ENCODE measurements around the gene ENPP4.
"Not testable (repeated sequence)": the region's sequence is repeated elsewhere in the genome, so short reads cannot be mapped to it uniquely, and the experiment has no call there.

Gene ENPP4

DNA sequence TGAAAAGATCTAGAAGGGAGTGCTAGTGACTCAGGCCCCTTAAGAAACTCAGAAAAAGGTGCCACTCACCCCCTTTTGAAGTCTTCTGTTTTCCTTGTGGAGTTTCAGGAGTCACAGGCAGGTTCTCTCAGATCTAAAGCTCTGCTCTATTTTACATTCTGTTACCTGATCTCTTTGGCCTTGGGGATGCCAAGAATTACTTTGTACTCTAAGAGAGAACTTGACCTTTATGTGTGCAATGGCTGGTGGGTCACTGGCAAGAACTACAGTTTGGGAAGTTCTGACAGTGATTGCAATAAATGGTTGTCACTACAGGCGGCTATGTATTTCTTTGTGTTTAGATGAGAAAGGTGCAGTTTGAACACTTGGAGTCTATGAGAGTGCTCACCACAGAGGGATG is 24.2 kb upstream of the ENPP4 start:
- Histone ChIP-seq H3K4me1 (ENCODE audit: insufficient read depth, low read length) (no peaks in the 10 kb centered on the region), H3K9me3 (ENCODE audit: low read length) (no peaks in the 10 kb centered on the region), H3K4me3 (ENCODE audit: low read length) (no peak overlapping the region), H2AFZ (ENCODE audit: low read depth, low read length) (no peak overlapping the region), H3K36me3 (ENCODE audit: insufficient read depth, low read length) (no peaks in the 10 kb centered on the region), H3K27me3 (ENCODE audit: insufficient read depth, low read length) (no peaks in the 10 kb centered on the region)

DNA sequence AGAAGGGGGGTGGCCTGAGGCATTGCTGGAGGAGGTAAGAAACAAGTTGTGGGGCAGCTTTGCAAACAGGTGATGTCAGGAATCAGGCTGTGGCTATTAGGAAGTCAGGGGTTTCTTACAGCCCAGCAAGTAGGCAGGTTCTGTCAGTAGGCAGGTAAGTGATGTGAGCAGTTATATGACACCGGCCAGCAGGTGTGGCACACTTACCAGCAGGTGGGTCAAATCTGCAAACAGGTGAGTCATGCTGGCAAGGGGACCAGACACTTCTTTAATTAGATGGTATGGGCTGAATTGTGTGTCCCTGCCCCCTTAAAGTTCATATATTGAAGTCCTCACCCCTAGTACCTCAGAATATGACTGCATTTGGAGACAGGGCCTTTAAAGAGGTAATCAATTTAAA is 16.4 kb upstream of the ENPP4 start:
- Histone ChIP-seq H2AFZ (ENCODE audit: low read depth, low read length) (no peak overlapping the region), H3K27me3 (ENCODE audit: insufficient read depth, low read length) (no peaks in the 10 kb centered on the region), H3K4me3 (ENCODE audit: low read length) (no peak overlapping the region), H3K4me1 (ENCODE audit: insufficient read depth, low read length) (no peaks in the 10 kb centered on the region), H3K9me3 (ENCODE audit: low read length) (no peaks in the 10 kb centered on the region), H3K36me3 (ENCODE audit: insufficient read depth, low read length) (no peaks in the 10 kb centered on the region)

DNA sequence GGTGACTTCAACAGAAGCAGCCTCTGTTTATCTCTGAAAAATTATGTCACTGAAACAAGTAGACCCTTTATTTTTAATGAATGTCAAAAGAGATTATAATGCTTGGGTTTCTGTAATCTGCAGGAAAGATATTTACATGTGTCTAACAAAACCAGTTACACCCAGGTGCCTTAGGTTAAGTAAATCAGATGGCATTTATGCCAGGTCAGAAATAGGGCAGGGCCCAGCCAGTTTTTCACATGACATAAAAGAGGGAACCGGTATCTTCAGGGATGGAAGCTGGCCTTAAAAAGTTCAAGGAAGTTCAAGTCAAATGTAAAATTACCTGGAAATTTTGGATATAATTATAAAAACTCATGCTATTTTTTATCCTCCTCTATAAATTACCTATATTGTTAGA is 14.2 kb upstream of the ENPP4 start:
- Histone ChIP-seq H3K4me1 (ENCODE audit: insufficient read depth, low read length) (no peaks in the 10 kb centered on the region), H3K36me3 (ENCODE audit: insufficient read depth, low read length) (no peaks in the 10 kb centered on the region), H3K4me3 (ENCODE audit: low read length) (no peak overlapping the region), H3K27me3 (ENCODE audit: insufficient read depth, low read length) (no peaks in the 10 kb centered on the region), H2AFZ (ENCODE audit: low read depth, low read length) (no peak overlapping the region), H3K9me3 (ENCODE audit: low read length) (no peaks in the 10 kb centered on the region)

DNA sequence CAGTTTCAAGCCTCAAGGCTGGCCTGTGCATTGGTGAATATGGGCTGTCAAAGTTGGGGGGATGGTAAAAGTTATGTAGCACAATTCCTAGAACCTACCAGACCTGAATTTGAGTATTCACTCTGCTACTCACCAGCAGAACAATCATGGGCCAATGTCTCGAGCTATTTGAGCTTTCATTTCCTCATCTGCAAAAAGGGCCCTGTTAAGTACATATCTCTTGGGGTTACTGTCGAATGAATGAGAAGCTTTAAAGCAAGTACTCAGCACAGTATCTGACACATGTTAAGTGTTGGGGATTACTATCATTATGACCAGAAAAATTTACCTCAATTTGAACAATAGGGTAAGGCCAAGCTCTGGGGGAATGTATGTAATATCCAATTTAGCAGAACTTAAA is 13.5 kb upstream of the ENPP4 start:
- no peaks in the 10 kb centered on the region for H3K4me1 ChIP-seq (ENCODE audit: insufficient read depth, low read length)
- H2AFZ ChIP-seq (ENCODE audit: low read depth, low read length) = no peak overlapping the region
- H3K9me3 ChIP-seq (ENCODE audit: low read length) = no peaks in the 10 kb centered on the region
- H3K36me3 ChIP-seq (ENCODE audit: insufficient read depth, low read length) = no peaks in the 10 kb centered on the region
- H3K27me3 ChIP-seq (ENCODE audit: insufficient read depth, low read length) = no peaks in the 10 kb centered on the region
- H3K4me3 ChIP-seq (ENCODE audit: low read length) = no peak overlapping the region

DNA sequence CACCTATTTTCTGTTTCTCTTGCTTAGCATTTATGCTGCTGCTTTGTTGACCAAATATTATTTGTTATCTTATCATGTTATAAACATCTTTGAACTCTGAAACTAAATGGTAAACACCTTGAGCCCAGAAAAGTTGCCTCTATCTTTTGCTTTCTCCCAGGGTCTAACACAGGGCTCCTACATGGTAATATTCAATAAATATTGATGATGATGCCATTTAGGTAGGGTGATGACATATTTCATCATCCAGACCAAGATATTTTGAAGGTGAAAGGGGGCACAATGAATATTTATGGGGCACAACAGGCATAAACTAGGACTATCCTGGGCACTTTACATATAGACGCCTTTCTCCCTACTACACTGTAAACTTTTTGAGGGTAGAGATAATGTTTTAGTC is 11.6 kb upstream of the ENPP4 start:
- Histone ChIP-seq H2AFZ (ENCODE audit: low read depth, low read length) (no peak overlapping the region), H3K4me3 (ENCODE audit: low read length) (no peak overlapping the region), H3K36me3 (ENCODE audit: insufficient read depth, low read length) (no peaks in the 10 kb centered on the region), H3K9me3 (ENCODE audit: low read length) (no peaks in the 10 kb centered on the region), H3K4me1 (ENCODE audit: insufficient read depth, low read length) (no peaks in the 10 kb centered on the region), H3K27me3 (ENCODE audit: insufficient read depth, low read length) (no peaks in the 10 kb centered on the region)

DNA sequence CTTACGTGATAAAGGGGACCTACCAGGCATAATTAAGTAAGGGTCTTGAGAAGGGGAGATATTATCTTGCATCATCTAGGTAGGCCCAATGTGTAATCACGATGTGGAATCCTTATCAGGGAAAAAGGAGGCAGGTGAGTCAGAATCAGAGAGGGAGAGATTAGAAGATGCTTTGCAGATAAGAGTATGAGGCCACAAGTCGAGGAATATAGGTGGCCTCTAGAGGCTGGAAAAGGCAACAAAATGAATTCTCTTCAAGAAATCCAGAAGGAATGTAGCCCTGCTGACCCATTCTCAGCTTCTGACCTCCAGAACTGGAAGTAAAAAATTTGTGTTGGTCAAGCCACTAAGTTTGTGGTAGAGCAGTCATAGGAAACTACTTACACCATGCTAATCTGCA is 11.0 kb upstream of the ENPP4 start:
- Histone ChIP-seq H2AFZ (ENCODE audit: low read depth, low read length) (no peak overlapping the region), H3K4me3 (ENCODE audit: low read length) (no peak overlapping the region), H3K27me3 (ENCODE audit: insufficient read depth, low read length) (no peaks in the 10 kb centered on the region), H3K9me3 (ENCODE audit: low read length) (no peaks in the 10 kb centered on the region), H3K36me3 (ENCODE audit: insufficient read depth, low read length) (no peaks in the 10 kb centered on the region), H3K4me1 (ENCODE audit: insufficient read depth, low read length) (no peaks in the 10 kb centered on the region)

DNA sequence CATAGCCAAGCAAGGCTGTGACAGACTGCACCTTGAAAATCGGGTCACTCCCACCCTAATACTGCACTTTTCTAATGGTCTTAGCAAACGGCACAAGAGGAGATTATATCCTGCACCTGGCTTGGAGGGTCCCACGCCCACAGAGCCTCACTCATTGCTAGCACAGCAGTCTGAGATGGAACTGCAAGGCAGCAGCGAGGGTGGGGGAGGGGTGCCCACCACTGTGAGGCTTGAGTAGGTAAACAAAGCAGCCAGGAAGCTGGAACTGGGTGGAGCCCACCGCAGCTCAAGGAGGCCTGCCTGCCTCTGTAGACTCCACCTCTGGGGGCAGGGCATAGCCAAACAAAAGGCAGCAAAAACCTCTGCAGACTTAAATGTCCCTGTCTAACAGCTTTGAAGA is 10.1 kb upstream of the ENPP4 start:
- H3K27me3 ChIP-seq (ENCODE audit: insufficient read depth, low read length); H3K4me3 ChIP-seq (ENCODE audit: low read length); H3K9me3 ChIP-seq (ENCODE audit: low read length); H3K4me1 ChIP-seq (ENCODE audit: insufficient read depth, low read length); H2AFZ ChIP-seq (ENCODE audit: low read depth, low read length); H3K36me3 ChIP-seq (ENCODE audit: insufficient read depth, low read length): not testable (repeated sequence)

DNA sequence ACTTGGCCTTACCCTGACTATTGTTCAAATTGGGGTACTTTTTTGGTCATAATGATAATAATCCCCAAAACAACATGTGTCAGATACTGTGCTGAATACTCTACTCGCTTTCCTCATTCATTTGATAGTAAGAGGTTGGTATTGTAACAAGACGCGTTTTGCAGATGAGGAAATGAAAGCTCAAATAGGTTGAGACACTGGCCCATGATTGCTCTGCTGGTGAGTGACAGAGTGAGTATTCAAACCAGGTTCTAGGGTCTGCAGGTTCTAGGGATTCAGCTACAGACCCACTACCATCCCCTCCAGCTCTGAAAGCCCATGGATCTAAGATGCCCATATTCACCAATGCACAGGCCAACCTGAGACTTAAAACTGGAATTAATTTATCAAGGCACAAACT is 1.3 kb upstream of the ENPP4 start:
- no peak overlapping the region for H2AFZ ChIP-seq (ENCODE audit: low read depth, low read length)
- peaks cover 3% of the 10 kb centered on the region for H3K27me3 ChIP-seq (ENCODE audit: insufficient read depth, low read length)
- H3K4me1 ChIP-seq (ENCODE audit: insufficient read depth, low read length) = peaks cover 4% of the 10 kb centered on the region
- H3K9me3 ChIP-seq (ENCODE audit: low read length) = no peaks in the 10 kb centered on the region
- H3K36me3 ChIP-seq (ENCODE audit: insufficient read depth, low read length) = no peaks in the 10 kb centered on the region
- H3K4me3 ChIP-seq (ENCODE audit: low read length) = no peak overlapping the region

DNA sequence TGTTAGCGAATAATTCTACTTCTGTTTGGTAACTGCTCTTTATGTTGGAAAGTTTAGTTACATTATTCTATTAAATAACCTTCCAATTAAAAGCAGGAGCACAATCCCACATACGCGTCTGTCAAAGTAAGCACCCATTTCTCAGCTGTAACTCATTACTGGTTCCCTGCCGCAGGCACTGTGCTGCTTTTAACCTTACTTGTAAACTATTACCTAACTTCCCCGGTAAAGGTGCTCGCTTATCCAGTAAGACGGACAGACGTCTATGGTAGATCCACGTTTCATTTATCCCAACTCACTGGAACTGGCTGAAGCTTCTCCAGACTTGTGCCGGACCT is 529 bp upstream of the ENPP4 start:
- peaks cover 3% of the 10 kb centered on the region for H3K27me3 ChIP-seq (ENCODE audit: insufficient read depth, low read length)
- H3K4me1 ChIP-seq (ENCODE audit: insufficient read depth, low read length) = peaks cover 4% of the 10 kb centered on the region
- H2AFZ ChIP-seq (ENCODE audit: low read depth, low read length) = peak overlapping the region; percentile 95
- peak overlapping the region; percentile 60 for H3K4me3 ChIP-seq (ENCODE audit: low read length)
- H3K36me3 ChIP-seq (ENCODE audit: insufficient read depth, low read length) = no peaks in the 10 kb centered on the region
- no peaks in the 10 kb centered on the region for H3K9me3 ChIP-seq (ENCODE audit: low read length)

DNA sequence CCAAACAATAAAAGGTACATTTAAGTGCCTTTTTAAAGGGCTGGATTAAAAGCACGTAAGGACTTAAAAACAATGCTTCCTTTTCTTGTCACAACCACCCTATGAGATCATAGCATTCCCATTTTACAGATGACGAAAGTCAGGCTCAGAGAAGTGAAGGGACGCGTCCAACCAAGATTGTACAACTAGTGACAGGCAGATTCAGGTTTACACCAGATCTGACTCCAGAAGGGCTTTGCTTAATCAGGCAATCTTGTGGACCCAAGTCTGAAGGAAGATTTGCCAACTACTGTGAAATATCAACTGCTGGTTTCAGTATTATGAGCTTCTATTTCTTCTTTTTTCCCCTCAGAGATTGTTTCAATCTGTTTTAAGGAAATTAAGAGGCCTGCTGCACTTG is 877 bp downstream of the ENPP4 start:
- H3K27me3 ChIP-seq (ENCODE audit: insufficient read depth, low read length) = peaks cover 3% of the 10 kb centered on the region
- no peak overlapping the region for H2AFZ ChIP-seq (ENCODE audit: low read depth, low read length)
- peaks cover 4% of the 10 kb centered on the region for H3K4me1 ChIP-seq (ENCODE audit: insufficient read depth, low read length)
- no peaks in the 10 kb centered on the region for H3K36me3 ChIP-seq (ENCODE audit: insufficient read depth, low read length)
- H3K9me3 ChIP-seq (ENCODE audit: low read length) = no peaks in the 10 kb centered on the region
- peak overlapping the region; percentile 60 for H3K4me3 ChIP-seq (ENCODE audit: low read length)

DNA sequence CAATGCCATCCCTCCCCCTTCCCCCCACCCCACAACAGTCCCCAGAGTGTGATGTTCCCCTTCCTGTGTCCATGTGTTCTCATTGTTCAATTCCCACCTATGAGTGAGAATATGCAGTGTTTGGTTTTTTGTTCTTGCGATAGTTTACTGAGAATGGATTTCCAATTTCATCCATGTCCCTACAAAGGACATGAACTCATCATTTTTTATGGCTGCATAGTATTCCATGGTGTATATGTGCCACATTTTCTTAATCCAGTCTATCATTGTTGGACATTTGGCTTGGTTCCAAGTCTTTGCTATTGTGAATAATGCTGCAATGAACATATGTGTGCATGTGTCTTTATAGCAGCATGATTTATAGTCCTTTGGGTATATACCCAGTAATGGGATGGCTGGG is 1.5 kb downstream of the ENPP4 start:
- not testable (repeated sequence) for H3K4me1 ChIP-seq (ENCODE audit: insufficient read depth, low read length); H3K36me3 ChIP-seq (ENCODE audit: insufficient read depth, low read length); H3K9me3 ChIP-seq (ENCODE audit: low read length); H2AFZ ChIP-seq (ENCODE audit: low read depth, low read length); H3K27me3 ChIP-seq (ENCODE audit: insufficient read depth, low read length); H3K4me3 ChIP-seq (ENCODE audit: low read length)

DNA sequence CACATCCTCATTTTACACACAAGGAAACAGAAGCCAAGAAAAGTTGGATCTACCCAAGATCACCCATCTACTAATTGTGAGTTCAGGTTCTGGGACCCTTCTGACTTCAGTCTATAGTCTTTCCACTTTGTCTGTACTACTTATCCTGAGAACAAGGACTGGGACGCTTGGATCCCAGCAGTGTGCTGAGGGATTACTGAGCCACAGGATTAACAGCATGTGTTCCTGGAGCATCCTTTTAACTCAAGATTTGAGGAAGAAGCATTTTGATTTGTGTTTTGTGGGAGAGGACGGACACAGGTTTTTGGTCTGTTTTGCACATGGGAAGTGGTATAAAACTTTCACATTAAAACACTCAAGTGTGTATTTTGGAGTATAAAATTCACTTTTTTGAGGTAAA is 4.4 kb downstream of the ENPP4 start:
- no peaks in the 10 kb centered on the region for H3K36me3 ChIP-seq (ENCODE audit: insufficient read depth, low read length)
- peaks cover 4% of the 10 kb centered on the region for H3K27me3 ChIP-seq (ENCODE audit: insufficient read depth, low read length)
- no peaks in the 10 kb centered on the region for H3K9me3 ChIP-seq (ENCODE audit: low read length)
- no peak overlapping the region for H3K4me3 ChIP-seq (ENCODE audit: low read length)
- no peak overlapping the region for H2AFZ ChIP-seq (ENCODE audit: low read depth, low read length)
- H3K4me1 ChIP-seq (ENCODE audit: insufficient read depth, low read length) = peaks cover 4% of the 10 kb centered on the region

DNA sequence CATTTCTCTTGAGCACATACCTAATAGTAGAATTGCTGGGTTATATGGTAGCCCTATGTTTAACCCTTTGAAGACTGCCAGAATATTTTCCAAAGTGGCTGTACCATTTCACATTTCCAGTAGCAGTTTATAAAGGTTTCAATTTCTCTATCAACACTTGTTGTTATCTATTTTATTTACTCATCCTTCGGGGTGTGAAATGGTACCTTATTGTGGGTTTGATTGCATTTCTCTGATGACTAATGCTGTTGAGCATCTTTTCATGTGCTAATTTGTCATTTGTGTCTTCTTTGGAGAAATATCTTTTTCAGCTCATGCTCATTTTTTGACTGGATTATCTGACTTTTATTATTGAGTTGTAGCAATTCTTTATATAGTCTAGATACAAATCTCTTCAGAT is 5.4 kb downstream of the ENPP4 start:
- Histone ChIP-seq H3K36me3 (ENCODE audit: insufficient read depth, low read length) (no peaks in the 10 kb centered on the region), H3K9me3 (ENCODE audit: low read length) (no peaks in the 10 kb centered on the region), H3K27me3 (ENCODE audit: insufficient read depth, low read length) (peaks cover 5% of the 10 kb centered on the region), H3K4me1 (ENCODE audit: insufficient read depth, low read length) (no peaks in the 10 kb centered on the region), H2AFZ (ENCODE audit: low read depth, low read length) (no peak overlapping the region), H3K4me3 (ENCODE audit: low read length) (no peak overlapping the region)

DNA sequence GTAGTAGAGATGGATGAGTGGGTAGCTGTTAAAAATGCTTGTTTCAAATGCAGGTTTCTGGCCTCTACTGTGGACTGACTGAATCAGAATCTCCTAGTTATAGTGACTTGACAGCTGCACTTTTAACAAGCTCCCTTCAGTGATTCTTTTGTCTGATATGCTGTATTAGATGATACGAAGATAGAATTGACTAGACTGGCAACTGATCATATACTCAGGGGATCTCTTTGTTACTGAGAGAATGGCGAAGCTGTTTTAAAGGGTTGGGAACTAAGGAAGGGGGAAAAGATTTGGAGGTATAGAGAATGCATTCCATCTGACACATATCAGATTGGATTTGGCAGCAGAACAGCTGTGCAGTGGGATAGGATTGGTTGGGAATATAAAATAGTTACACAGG is 7.0 kb downstream of the ENPP4 start:
- Histone ChIP-seq H3K36me3 (ENCODE audit: insufficient read depth, low read length) (no peaks in the 10 kb centered on the region), H3K4me1 (ENCODE audit: insufficient read depth, low read length) (no peaks in the 10 kb centered on the region), H3K27me3 (ENCODE audit: insufficient read depth, low read length) (peaks cover 6% of the 10 kb centered on the region), H2AFZ (ENCODE audit: low read depth, low read length) (no peak overlapping the region), H3K9me3 (ENCODE audit: low read length) (no peaks in the 10 kb centered on the region), H3K4me3 (ENCODE audit: low read length) (no peak overlapping the region)

DNA sequence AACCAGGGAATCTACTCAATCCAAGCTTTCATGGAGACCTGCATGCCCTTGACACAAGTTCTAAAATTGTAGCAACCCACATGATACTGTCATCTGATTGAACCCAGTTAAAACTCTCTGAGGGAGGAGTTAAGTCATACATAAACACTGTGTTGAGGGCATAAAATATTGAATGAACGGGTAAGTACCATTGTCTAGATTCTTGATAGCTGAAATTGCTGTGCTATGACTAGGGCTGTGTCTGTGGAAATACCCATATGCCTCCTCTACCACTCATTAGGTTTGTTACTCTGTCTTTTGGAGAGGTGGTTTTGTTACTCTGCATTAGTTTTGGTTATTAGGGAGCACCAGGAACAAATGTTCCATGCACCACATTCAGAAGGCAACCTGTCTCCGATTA is 7.6 kb downstream of the ENPP4 start:
- Histone ChIP-seq H3K27me3 (ENCODE audit: insufficient read depth, low read length) (peaks cover 6% of the 10 kb centered on the region), H3K4me3 (ENCODE audit: low read length) (no peak overlapping the region)

More for the DNA sequence above, 7.6 kb downstream of the ENPP4 start:
- no peaks in the 10 kb centered on the region for H3K9me3 ChIP-seq (ENCODE audit: low read length)
- H3K36me3 ChIP-seq (ENCODE audit: insufficient read depth, low read length) = no peaks in the 10 kb centered on the region
- no peak overlapping the region for H2AFZ ChIP-seq (ENCODE audit: low read depth, low read length)
- H3K4me1 ChIP-seq (ENCODE audit: insufficient read depth, low read length) = no peaks in the 10 kb centered on the region

Data from neuron (in vitro differentiated cells).